Esophagus muscularis mucosa (tissue), 3 donors: Measurements from ENCODE around the gene FAM118A.

ENCODE experiments used
- CTCF ChIP-seq, 3 experiments: fragments of 200-600 bp in 2 of 3; fragments of 450-650 bp in 1 of 3; sonication (generic) in 2 of 3; IDR thresholded peaks; one replicate each; pipeline ENCODE4 v1.5.1; 2017 to 2019; ENCODE audit warnings: antibody characterized with exemption in 3 of 3, mild to moderate bottlenecking in 2 of 3, moderate library complexity in 1 of 3
- EP300 ChIP-seq: sonication (generic); formaldehyde crosslinking; IDR thresholded peaks from one replicate; pipeline ENCODE4 v1.6.1; 2017; ENCODE audit warnings: antibody characterized with exemption

GRCh38 chr22:45330548-45330947 lies 20.8 kb downstream of the FAM118A start:
- TF ChIP-seq CTCF (IDR thresholded peaks at IDR 0.05) (no peak), EP300 (no peak)
